ENCODE measurements around the gene NXN.
"Not testable (repeated sequence)": the region's sequence is repeated elsewhere in the genome, so short reads cannot be mapped to it uniquely, and the experiment has no call there.

Gene NXN

DNA sequence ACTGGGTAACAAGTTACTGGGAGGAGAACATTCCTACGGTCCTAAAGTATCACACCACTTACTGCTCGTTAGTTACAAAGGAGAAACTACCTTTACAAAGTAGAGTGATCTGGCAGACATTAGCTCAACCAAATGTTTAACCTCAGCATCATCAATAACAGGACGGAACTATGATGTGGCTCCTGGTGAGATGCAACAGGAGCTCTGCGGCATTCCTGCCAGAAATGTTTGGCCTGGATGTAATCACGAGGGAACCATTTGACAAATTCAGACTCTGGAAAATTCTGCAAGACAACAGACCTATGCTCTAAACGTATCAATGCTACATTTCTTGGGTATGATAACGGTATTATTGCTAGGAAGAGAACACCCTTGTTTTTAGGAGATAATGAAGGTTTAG is 117.0 kb downstream of the NXN start:
- TF ChIP-seq, protein P1, sequence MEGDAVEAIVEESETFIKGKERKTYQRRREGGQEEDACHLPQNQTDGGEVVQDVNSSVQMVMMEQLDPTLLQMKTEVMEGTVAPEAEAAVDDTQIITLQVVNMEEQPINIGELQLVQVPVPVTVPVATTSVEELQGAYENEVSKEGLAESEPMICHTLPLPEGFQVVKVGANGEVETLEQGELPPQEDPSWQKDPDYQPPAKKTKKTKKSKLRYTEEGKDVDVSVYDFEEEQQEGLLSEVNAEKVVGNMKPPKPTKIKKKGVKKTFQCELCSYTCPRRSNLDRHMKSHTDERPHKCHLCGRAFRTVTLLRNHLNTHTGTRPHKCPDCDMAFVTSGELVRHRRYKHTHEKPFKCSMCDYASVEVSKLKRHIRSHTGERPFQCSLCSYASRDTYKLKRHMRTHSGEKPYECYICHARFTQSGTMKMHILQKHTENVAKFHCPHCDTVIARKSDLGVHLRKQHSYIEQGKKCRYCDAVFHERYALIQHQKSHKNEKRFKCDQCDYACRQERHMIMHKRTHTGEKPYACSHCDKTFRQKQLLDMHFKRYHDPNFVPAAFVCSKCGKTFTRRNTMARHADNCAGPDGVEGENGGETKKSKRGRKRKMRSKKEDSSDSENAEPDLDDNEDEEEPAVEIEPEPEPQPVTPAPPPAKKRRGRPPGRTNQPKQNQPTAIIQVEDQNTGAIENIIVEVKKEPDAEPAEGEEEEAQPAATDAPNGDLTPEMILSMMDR (IDR thresholded peaks at IDR 0.05; ENCODE audit: low read depth, low read length): no peak
- no peak overlapping the region for H3K4me3 ChIP-seq (ENCODE audit: low read depth, low read length)

DNA sequence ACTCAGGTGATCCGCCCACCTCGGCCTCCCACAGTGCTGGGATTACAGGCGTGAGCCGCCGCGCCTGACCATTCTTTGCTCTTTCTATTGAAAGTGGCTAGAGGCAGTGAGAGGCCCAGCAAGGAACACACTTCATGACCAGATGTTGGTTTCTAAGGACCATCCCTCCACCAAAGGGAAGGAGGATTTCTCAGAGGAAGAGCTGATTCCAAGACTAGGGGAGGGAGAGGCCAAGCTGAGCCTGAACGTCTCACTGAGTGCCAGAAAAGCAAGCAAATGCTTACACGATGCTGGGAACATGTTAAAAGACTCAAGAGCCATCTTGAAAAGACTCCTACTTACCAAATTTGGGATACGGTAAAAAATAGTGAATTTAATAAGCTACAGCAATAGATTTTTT is 118.2 kb downstream of the NXN start:
- TF ChIP-seq, protein P1 (IDR thresholded peaks at IDR 0.05; ENCODE audit: low read depth, low read length): no peak
- no peak overlapping the region for H3K4me3 ChIP-seq (ENCODE audit: low read depth, low read length)

DNA sequence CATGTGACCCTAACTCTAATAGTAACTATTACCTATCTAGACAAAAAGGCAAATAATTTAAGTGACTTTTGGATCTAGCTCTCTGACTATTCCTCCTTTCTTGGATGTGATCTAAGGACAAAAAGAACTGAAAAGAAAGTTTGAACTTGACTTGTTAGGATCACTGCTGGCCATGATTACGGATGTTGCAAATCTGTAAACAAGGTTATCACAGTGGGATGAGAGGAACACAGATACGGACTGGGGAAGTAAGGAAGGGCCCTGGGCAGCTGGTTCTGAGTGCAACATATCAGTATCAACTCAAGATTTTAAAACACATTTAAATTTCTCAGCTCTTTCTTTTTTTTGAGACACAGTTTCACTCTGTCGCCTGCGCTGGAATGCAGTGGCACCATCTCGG is 118.8 kb downstream of the NXN start:
- no peak overlapping the region for H3K4me3 ChIP-seq (ENCODE audit: low read depth, low read length)
- TF ChIP-seq, protein P1 (IDR thresholded peaks at IDR 0.05; ENCODE audit: low read depth, low read length): no peak

DNA sequence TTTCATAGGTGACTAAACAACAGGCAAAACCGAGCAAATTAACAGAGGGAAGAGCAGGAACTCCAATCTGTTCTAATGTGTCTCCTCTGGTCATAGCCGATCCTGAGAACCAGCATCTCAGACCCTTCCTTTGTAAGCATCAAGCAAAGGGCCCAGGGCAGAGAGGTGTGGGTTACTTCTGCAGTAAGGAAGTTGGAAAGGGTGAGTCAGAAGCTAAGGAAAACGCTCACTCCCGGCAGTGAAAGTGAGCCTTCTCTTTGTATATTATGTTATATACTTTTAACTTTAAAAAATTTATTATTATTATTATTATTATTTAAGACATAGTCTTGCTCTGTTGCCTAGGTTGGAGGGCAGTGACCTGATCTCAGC is 119.8 kb downstream of the NXN start:
- no peak overlapping the region for H3K4me3 ChIP-seq (ENCODE audit: low read depth, low read length)
- TF ChIP-seq, protein P1 (IDR thresholded peaks at IDR 0.05; ENCODE audit: low read depth, low read length): no peak

DNA sequence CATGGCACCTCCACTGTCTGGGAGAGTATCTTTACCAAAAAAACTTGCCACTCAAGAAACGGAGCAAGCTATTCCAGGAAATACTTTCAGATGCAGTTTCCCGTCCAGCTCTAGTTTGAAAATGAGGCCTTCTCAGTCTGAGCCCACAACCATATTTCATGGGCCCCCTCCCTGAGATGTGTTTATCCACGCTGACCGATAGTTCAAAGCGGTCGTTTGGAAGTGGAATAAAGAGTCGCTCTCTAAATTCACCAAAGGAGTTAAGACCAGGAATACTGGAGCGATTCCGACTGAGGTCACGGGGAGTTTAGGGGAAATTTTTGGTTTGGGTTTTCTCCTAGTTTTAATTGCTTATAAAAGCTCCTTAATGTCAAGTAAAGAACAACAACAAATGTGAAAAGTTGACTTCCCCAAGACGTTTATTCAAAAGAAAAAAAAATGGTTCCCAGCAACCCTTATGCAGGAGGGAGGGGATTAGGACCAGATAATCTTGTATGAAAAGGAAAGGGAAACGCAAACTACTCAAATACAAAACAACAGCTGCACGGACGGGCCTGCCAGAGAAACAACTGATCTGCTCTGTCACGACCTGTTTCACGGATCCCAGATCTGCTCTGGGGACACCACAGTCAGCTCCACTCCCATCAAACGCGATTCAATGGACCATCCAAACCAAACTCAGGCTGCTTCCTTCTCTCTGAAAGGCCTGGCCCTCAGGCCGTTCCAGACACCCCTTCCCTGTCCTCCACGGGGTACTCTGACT is 120.3 kb downstream of the NXN start:
- TF ChIP-seq, protein P1 (IDR thresholded peaks at IDR 0.05; ENCODE audit: low read depth, low read length): no peak

DNA sequence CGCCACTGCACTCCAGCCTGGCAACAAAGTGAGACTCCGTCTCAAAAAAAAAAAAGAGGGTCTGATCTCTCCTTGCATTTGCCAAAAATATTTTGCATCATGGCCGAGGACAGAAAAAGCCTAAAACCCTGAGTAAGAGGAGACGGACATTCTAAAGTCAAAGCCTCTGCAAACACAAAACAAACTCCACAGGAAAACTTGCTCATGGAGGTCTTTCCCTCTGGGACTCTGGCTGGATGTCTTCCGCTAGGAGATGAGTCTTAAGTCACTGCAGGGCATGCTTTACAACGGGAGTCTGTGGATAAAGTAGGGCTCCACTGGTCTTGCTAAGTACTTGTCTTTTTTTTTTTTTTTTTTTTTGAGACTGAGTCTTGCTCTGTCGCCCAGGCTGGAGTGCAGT is 123.4 kb downstream of the NXN start:
- TF ChIP-seq, protein P1 (IDR thresholded peaks at IDR 0.05; ENCODE audit: low read depth, low read length): no peak
- H3K4me3 ChIP-seq (ENCODE audit: low read depth, low read length): no peak overlapping the region

More for the DNA sequence above, 120.3 kb downstream of the NXN start:
- no peak overlapping the region for H3K4me3 ChIP-seq (ENCODE audit: low read depth, low read length)

DNA sequence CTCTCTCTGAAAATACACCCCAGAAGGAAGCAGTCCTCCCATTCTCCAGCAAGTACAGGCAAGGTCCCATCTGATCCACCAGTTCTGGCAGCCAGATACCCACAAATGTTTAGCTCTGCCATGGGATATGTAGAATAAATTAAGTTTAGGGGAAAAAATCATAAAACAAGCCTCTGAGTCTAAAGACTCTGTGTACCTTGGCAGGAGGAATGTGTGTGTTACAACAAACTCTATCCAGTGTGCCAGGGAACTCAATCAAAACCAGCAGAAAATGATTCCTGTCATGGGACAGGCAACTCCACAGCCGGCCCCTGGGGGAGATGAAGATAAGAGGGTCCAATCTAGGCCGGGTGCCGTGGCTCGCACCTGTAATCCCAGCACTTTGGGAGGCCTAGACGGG is 124.0 kb downstream of the NXN start:
- TF ChIP-seq, protein P1 (IDR thresholded peaks at IDR 0.05; ENCODE audit: low read depth, low read length): no peak
- no peak overlapping the region for H3K4me3 ChIP-seq (ENCODE audit: low read depth, low read length)

DNA sequence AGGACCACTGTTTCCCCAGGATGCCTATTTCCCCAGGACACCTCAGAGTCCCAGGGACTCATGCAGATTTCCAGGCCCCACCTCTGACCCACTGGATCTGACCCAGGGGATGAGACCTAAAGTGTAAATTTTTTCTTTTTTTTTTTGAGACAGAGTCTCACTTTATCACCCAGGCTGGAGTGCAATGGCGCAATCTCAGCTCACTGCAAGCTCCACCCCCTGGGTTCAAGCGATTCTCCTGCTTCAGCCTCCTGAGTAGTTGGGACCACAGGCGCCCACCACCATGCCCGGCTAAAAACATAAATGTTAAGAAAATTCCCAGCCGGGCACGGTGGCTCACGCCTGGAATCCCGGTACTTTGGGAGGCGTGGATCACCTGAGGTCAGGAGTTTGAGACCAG is 126.7 kb downstream of the NXN start:
- not testable (repeated sequence) for H3K4me3 ChIP-seq (ENCODE audit: low read depth, low read length)

All from WI38 (cell line).